Activated CD8-positive, alpha-beta memory T cell treated with anti-CD3 and anti-CD28 coated beads for 36 hours (primary cell): Measurements from ENCODE around the gene PRM1. TPM values are rescaled to one million over a fixed set of nuclear protein-coding genes. Genes with fewer than 3 reads are reported as not detected.

ENCODE experiments used
- CTCF ChIA-PET: fragments of 350-600 bp; sonication (Branson Sonifier 250); formaldehyde crosslinking; loops from one replicate; lab custom pipeline; 2021; ENCODE audit warnings: antibody characterized with exemption; lab: Charles Lee
- POLR2A ChIA-PET: fragments of 350-600 bp; sonication (Branson Sonifier 250); formaldehyde crosslinking; loops from one replicate; lab custom pipeline; 2021; ENCODE audit warnings: antibody characterized with exemption; lab: Charles Lee
- total RNA-seq, 2 experiments: library from RNA; stranded (reverse); gene quantifications; one replicate each; pipeline ENCODE4 v1.2.3, GENCODE V29; 2021

Gene PRM1
- total RNA-seq, 2 experiments from 2014 or later = not detected

- POLR2A ChIA-PET = interaction anchor here (0.6 to 2.8 kb wide), 25 partner anchors 11 to 307 kb away, joined by 3 to 39 read pairs (median 4); partner anchors contain the start of gene CLEC16A
- CTCF ChIA-PET = interaction anchor here (0.6 to 8.7 kb wide), 13 partner anchors 10 to 294 kb away, joined by 3 to 85 read pairs (median 4); no protein-coding TSS in a partner anchor
Measured at GRCh38 chr16:11251525-11252481, 29.3 kb downstream of the PRM1 start.

- ChIA-PET POLR2A (interaction anchor here (0.6 to 2.8 kb wide), 14 partner anchors 10 to 306 kb away, joined by 3 to 39 read pairs (median 5); partner anchors contain the start of gene CLEC16A), CTCF (interaction anchor here (1.0 to 8.7 kb wide), 5 partner anchors 15 to 285 kb away, joined by 3 to 85 read pairs (median 6); no protein-coding TSS in a partner anchor)
Measured at GRCh38 chr16:11250786-11251524, 30.2 kb downstream of the PRM1 start.

DNA sequence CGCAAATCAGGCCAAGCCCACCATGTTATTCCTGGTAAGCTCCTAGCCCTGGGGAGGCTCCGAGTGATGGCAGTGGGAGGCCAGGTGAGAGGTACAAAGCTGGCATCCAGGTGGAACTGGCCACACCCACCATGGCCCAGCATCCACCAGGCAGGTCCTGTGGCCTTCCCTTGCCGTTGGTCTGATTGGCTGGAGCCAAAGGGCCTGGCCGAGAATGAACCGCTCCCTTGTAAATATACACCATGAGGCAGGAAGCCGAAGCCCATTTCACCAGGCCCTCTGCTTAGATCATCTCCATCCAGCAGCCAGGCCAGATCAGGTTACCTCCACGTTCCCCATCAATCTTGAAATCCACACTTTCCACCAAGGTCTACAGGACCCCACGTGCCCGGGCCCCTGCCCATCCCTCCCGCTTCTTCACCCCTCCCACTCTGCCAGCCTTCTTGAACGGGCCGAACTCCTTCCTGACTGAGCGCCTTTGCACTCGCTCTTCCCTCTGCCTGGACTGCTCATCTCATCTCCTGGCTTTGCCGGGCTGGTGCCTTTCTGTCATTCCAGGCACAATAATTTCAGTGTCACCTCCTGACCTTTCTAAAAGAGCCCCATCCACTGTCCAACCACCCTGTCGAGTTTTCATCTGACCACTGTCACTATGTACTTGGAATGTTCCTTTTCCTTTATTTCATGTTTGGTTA lies 30.9 kb downstream of the PRM1 start:
- ChIA-PET CTCF (interaction anchor here (1.0 kb wide), 1 partner anchor 286 kb away, joined by 3 read pairs; no protein-coding TSS in a partner anchor), POLR2A (interaction anchor here (0.7 to 2.8 kb wide), 3 partner anchors 26 to 285 kb away, joined by 5 to 39 read pairs (median 8); no protein-coding TSS in a partner anchor)

DNA sequence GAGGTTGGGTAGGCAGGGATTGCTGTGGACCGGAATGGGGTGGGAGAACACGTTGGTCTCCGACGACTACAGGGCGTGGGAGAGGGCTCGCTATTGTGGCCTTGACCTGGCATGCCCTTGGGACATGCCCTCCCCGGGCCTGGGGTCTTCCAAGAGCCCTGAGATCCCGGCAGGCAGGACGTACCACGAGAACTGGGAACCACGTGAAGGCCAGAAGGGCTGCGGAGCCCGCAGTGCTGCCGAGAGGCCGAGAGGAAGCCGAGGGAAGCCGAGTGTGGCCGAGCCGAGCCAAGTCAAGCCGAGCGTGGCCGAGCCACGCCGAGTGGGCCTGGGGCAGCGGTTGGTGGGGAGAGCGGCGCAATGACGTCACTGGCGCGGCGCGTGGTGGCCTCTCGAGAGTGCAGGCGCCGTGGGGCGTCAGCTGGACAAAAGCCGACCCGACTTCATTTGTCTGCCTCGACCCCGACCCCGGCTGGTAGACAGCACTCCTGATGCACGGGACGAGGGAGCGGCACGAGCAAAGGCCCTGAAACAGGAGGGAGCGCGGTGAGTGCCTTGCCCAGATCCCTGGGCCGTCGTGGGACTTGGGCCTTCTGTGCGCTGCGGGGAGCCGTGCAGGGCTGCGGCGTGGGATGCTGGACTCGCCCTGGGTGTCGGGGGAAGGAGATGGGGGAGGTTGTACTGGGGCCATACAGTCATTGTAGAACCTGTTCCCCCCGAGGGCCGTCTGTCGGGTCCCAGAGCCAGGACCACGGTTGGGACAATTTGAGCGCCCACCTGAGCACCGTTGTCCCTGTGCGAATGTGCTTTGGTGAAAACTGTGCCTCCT lies 31.7 kb downstream of the PRM1 start:
- CTCF ChIA-PET = interaction anchor here (1.0 kb wide), 1 partner anchor 285 kb away, joined by 3 read pairs; no protein-coding TSS in a partner anchor
- POLR2A ChIA-PET = interaction anchor here (1.1 kb wide), 1 partner anchor 197 kb away, joined by 5 read pairs; no protein-coding TSS in a partner anchor

DNA sequence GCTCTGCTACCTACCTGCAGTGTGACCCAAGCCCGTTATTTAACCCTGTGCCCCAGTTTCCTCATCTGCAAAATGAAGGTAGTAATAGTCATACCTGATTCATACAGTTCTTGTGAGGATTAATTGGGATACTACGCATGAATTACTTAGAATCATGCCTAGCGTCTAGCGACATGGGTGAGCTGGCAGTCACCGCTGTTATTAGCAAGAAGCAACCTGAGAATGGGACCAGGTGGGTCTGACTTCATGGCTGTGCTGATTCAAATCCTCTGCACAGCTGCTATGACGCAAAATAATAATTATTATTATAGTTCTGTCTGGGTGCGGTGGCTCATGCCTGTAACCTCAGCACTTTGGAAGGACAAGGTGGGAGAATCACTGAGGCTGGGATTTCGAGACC lies 33.0 kb downstream of the PRM1 start:
- ChIA-PET CTCF (interaction anchor here (0.6 to 3.2 kb wide), 4 partner anchors 12 to 25 kb away, joined by 3 to 9 read pairs (median 3); no protein-coding TSS in a partner anchor), POLR2A (interaction anchor here (0.6 to 1.5 kb wide), 5 partner anchors 23 to 232 kb away, joined by 3 to 9 read pairs (median 4); no protein-coding TSS in a partner anchor)

GRCh38 chr16:11245988-11246387 lies 35.1 kb downstream of the PRM1 start:
- ChIA-PET POLR2A (interaction anchor here (0.5 to 1.6 kb wide), 6 partner anchors 8 to 146 kb away, joined by 3 to 6 read pairs (median 4); no protein-coding TSS in a partner anchor), CTCF (interaction anchor here (1.0 to 3.2 kb wide), 6 partner anchors 10 to 282 kb away, joined by 3 to 9 read pairs (median 5); partner anchors contain the start of gene SOCS1)

DNA sequence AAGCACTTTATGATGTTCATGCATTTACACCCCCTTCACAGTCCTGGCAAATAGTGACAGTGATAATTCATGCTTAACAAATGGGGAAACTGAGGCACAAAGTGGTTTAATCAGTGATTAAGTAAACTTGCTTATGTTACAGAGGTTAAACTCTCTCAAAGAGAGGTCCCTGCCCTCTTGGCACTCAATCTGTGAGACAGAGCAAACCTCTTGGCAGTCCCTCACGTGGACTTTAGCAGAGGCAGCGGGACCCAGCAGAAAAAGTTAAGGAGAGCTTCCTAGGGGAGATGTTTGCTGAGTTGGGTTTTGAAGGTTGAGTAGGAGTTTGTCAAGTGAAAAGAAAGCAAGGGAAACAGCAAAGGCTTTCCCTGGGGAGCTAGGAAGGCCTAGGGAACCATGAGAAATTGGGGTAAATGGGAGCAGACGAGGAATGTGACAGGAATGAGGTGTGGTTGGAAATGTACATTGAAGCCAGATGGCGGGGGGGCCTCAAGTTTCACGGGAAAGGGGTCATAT lies 35.9 kb downstream of the PRM1 start:
- ChIA-PET CTCF (interaction anchor here (0.8 to 3.2 kb wide), 7 partner anchors 9 to 282 kb away, joined by 3 to 9 read pairs (median 5); partner anchors contain the start of gene SOCS1), POLR2A (interaction anchor here (0.7 to 1.6 kb wide), 2 partner anchors 9 to 12 kb away, joined by 3 to 5 read pairs; no protein-coding TSS in a partner anchor)

DNA sequence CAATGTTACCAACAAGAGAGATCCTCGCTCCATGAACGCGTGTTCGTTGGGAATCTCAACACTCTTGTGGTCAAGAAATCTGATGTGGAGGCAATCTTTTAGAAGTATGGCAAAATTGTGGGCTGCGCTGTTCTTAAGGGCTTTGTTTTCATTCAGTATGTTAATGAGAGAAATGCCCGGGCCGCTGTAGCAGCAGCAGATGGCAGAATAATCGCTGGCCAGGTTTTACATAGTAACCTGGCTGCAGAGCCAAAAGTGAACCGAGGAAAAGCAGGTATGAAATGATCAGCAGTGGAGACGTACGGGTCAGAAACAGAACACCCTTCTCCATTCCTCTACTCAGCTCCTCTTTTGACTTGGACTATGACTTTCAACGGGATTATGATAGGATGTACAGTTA lies 38.5 kb downstream of the PRM1 start:
- POLR2A ChIA-PET = no interaction called here
- CTCF ChIA-PET = interaction anchor here (1.4 kb wide), 1 partner anchor 142 kb away, joined by 3 read pairs; no protein-coding TSS in a partner anchor

DNA sequence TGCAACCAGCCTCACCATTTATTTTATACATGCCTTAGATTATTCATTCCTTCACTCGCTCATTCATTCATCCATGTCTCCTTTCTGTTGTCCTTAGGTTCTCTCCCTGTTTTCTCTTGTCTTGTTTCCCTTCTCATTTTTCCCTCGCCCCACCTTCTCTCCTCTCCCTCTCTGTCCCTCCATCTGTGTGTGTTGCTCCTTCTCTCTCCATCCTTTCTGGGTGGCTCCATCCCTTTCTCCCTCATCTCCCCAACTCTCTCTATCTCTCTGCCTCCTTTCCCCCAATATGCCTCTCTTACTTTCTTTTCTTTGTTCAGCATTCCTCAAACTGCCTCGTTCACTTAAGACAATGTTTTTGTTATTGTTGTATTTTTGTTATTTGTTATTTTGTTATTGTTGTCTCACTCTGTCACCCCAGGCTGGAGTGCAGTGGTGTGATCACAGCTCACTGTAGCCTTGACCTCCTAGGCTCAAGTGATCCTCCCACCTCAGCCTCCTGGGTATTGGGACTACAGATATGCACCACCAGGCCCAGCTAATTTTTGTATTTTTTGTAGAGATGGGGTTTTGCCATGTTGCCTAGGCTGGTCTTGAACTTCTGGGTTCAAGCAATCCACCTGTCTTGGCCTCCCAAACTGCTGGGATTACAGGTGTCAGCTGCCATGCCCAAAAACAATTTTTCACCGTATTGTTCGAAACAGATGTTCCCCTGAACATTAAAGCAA lies 39.5 kb downstream of the PRM1 start:
- CTCF ChIA-PET = interaction anchor here (1.4 kb wide), 1 partner anchor 141 kb away, joined by 3 read pairs; no protein-coding TSS in a partner anchor

GRCh38 chr16:11240636-11241473 lies 40.3 kb downstream of the PRM1 start:
- POLR2A ChIA-PET = interaction anchor here (1.1 kb wide), 1 partner anchor 11 kb away, joined by 3 read pairs; no protein-coding TSS in a partner anchor
- CTCF ChIA-PET = interaction anchor here (1.1 kb wide), 1 partner anchor 16 kb away, joined by 4 read pairs; no protein-coding TSS in a partner anchor

More for the DNA sequence above, 39.5 kb downstream of the PRM1 start:
- POLR2A ChIA-PET = interaction anchor here (1.1 kb wide), 1 partner anchor 10 kb away, joined by 3 read pairs; no protein-coding TSS in a partner anchor

DNA sequence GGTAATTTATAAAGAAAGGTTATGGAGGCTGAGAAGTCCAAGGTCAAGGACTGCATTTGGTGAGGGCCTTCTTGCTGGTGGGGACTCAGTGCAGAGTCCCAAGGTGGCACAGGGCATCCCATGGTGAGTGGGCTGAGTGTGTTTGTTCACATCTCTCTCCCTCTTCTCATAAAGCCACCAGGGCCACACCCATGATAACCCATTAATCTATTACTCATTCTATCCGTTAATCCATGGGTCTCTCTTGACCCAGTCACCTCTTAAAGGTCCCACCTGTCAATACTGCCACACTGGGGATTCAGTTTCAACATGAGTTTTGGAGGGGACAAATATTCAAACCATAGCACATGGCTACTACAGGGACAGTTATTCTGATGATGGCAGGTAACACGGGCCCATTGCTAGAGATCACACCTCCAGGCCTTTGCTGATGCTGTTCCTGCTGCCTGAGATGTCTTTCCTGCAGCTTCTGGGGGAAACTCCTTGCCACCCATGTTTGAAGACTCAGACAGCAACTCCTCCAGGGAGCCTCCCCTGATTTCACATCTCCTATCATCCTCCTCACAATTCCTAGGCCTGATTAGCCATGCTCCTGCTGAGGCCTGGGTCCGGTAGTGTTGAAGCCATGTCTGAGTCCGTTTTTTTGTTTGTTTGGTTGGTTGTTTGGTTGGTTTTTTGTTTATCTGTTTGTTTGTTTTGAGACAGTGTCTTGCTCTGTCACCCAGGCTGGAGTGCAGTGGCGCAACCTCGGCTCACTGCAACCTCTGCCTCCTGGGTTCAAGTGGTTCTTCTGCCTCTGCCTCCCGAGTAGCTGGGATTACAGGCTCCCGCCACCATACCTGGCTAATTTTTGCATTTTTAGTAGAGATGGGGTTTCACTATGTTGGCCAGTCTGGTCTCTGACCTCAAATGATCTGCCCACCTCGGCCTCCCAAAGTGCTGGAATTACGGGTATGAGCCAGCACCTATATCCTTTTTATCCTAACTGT lies 41.2 kb downstream of the PRM1 start:
- POLR2A ChIA-PET = interaction anchor here (0.7 kb wide), 1 partner anchor 135 kb away, joined by 6 read pairs; no protein-coding TSS in a partner anchor
- CTCF ChIA-PET = interaction anchor here (1.1 kb wide), 1 partner anchor 15 kb away, joined by 4 read pairs; no protein-coding TSS in a partner anchor

DNA sequence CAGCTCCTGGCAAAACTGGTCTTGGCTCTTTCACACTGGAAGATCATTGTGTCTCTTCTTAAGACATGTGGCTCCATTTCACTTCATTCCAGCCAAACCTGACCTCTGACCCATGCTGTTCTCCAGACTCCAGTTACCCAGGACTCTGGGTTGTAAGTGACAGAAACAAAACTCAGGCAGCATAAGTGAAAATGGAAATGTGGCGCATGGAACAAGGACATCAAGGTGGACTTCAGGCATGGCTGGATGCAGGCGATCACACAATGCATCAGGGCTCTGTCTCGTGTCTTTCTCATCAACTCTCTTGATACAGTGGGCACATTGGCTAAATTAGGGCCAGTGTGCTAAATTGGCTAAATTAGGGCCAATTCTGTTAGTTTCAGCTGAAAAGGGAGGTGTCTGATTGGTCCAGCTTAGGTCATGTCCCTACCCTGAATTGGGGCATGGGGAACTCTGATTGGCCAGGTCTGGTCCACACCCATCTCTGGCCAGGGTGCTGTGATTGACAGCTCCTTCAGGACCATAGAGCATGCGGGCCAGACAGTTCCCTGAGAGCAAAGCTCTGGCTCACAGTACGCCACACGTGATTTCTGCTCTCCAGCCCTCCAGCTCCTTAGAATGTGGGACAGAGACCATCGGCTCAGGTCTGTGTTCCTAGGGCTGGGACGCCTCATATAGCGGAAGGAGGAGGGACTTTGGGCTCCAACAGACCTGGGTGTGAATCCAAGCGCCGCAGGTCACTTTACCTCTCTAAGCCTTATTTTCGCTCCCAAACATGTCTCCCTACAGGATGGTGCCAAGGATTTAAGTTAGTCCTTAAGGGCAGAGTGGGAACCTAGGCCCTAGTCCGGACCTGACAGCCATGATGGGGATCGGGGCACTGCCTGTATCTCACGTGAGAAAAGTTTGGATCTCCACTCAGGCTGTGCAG lies 42.6 kb downstream of the PRM1 start:
- ChIA-PET CTCF (no interaction called here), POLR2A (interaction anchor here (0.8 kb wide), 1 partner anchor 8 kb away, joined by 3 read pairs; no protein-coding TSS in a partner anchor)
